Measurements from ENCODE around the gene C1orf174.

The C1orf174 gene

GRCh38 chr1:3893190-3893589 is 6.9 kb downstream of the C1orf174 start:
- DNase-seq, result no peak

GRCh38 chr1:3892748-3893147 is 7.3 kb downstream of the C1orf174 start:
- no peak for DNase-seq

- no peak for DNase-seq
Observed at GRCh38 chr1:3891329-3891865, 8.7 kb downstream of the C1orf174 start.

GRCh38 chr1:3890389-3891328 is 9.4 kb downstream of the C1orf174 start:
- peak; percentile 29 to 55 for DNase-seq

GRCh38 chr1:3889936-3890335 is 10.1 kb downstream of the C1orf174 start:
- DNase-seq, result no peak

- no peak for DNase-seq
Observed at GRCh38 chr1:3888301-3888700, 11.8 kb downstream of the C1orf174 start.

- no peak for DNase-seq
Observed at GRCh38 chr1:3886691-3887090, 13.4 kb downstream of the C1orf174 start.

- no peak for DNase-seq
Observed at GRCh38 chr1:3886106-3886670, 13.9 kb downstream of the C1orf174 start.

GRCh38 chr1:3885611-3886010 is 14.5 kb downstream of the C1orf174 start:
- DNase-seq, result no peak

GRCh38 chr1:3884966-3885365 is 15.1 kb downstream of the C1orf174 start:
- DNase-seq, result no peak

GRCh38 chr1:3883194-3883925 is 16.7 kb downstream of the C1orf174 start:
- no peak for DNase-seq

- no peak for DNase-seq
Observed at GRCh38 chr1:3881193-3881480, 18.9 kb downstream of the C1orf174 start.

- no peak for DNase-seq
Observed at GRCh38 chr1:3880429-3881192, 19.5 kb downstream of the C1orf174 start.

GRCh38 chr1:3879787-3880428 is 20.2 kb downstream of the C1orf174 start:
- DNase-seq, result no peak

- no peak for DNase-seq
Observed at GRCh38 chr1:3879099-3879498, 21.0 kb downstream of the C1orf174 start.

- DNase-seq, result no peak
Observed at GRCh38 chr1:3876716-3877115, 23.4 kb downstream of the C1orf174 start.

- no peak for DNase-seq
Observed at GRCh38 chr1:3874736-3875135, 25.3 kb downstream of the C1orf174 start.

GRCh38 chr1:3872546-3872945 is 27.5 kb downstream of the C1orf174 start:
- no peak for DNase-seq

GRCh38 chr1:3871451-3871805 is 28.6 kb downstream of the C1orf174 start:
- DNase-seq, result no peak

- DNase-seq, result no peak
Observed at GRCh38 chr1:3869751-3870301, 30.2 kb downstream of the C1orf174 start.

GRCh38 chr1:3868464-3869006 is 31.5 kb downstream of the C1orf174 start:
- DNase-seq, result no peak

Measured in AML-193 (cell line).